HPDE6-E6E7 (cell line): ENCODE results near the gene KLK12.

ENCODE experiments used
- DNase-seq: peaks from one replicate; pipeline ENCODE4 v3.0.0; 2011; ENCODE audit warnings: missing footprints; ENCODE audit errors: extremely low spot score

KLK12 gene

DNA sequence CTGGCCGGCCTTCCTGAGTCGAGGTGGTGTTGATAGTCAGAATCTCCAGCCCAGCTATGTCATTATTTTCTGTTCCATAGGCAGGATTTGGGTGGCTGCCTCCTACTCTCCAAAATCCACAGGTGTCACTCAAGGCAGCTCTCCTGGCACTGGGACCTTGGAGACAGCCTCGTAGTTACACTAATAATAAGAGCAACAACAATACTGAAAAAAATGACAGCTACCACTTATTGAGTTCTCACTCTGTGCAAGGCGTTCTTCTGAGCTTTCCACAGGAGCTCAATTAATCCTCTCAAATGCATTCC lies 12.2 kb upstream of the KLK12 start:
- no peak for DNase-seq

- no peak for DNase-seq
These were observed 9.5 kb upstream of the KLK12 start for GRCh38 chr19:51044327-51044726.

DNA sequence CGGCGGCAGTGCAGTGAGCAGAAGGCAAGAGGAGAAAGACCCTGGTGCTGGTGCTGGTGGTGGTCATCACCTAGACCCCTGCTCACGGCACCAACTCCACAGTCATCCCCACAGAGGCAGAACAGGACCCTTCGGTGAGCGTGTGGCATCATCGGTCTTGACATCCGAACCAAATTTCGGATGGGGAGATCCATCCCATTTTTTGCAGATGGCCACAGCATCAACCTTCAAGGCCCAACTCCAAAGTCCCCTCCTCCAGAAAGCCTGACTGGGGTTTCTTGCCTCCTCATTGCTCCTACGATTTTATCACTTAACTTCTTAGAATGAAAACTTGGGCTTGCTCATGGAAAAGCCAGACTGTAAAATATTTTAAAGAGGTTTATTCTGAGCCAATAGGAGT lies 8.7 kb upstream of the KLK12 start:
- no peak for DNase-seq

GRCh38 chr19:51040151-51040550 lies 5.3 kb upstream of the KLK12 start:
- no peak for DNase-seq

DNA sequence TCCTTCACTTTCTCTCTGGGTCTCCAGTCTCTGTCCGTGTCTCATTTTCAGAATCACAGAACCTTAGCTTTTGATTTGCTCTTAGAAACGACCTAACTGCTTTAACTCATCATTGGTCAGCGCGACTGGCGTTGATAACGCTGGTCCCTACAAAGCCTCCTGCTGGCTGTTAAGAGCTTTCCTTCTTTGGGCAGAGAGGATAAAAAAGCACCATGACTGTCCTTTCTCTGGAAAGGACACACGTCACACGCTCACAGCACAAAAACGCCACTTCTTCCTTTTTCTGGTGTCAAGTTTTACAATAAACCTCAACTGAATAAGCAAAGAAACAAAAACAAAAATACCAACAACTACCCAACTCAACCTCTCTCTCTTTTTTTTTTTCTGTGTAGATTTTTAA lies 1.7 kb upstream of the KLK12 start:
- no peak for DNase-seq

DNA sequence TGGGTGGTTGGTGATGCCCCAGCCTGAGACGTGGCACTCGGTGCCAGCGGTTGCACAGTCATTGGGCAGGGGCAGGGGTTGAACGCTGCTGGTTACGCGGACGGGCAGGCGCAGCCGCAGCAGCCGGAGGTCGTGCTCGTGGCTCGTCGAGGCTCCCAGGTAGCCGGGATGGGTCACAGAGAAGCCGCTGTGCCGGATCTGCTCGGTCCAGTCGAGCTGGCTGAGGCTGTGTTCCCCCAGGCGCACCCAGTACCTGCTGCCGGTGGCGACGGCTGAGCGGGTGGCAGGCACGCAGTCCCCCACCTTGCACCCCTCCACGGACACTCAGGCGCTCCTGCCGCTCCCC lies 2.9 kb downstream of the KLK12 start:
- no peak for DNase-seq

- DNase-seq, result no peak
These were observed 3.5 kb downstream of the KLK12 start for GRCh38 chr19:51031220-51031879.

DNA sequence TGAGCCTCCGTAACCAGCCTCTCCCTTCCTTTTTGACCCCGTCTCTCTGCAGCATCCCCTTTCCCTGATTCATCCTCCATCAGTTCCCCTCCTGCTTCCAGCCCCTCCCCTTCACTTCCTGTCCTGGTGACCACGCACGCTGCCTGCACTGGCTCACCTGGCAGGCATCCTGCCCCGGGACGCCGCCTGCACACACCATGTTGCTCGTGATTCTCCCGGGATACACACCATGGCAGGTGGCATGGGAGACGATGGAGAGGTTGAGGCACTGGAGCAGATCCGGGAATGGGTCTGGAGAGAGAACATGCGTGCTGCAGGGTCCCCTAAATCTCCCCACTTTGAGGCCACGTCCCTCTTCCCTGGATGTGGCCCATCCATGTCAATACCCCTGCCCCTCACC lies 4.2 kb downstream of the KLK12 start:
- no peak for DNase-seq

GRCh38 chr19:51029718-51030117 lies 5.1 kb downstream of the KLK12 start:
- DNase-seq, result no peak

DNA sequence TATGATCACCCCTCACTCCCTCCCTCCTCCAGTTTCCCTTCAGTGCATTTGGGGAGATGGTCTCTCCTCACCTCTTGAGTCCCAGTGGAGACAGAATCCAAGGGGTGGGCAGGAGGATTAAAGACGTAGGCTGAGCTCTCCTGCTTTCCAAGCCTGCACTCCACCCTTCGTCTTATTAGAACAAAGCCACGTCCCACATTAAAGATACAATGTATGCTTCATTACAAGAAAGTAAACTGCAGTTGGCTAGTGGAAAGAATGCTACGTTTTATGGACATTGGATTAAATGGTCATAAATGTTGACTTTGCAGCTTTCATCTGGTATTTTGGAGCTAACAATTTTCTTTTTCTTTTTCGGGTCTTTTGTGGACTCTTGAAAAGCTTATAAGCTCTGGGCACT lies 6.9 kb downstream of the KLK12 start:
- DNase-seq, result no peak

DNA sequence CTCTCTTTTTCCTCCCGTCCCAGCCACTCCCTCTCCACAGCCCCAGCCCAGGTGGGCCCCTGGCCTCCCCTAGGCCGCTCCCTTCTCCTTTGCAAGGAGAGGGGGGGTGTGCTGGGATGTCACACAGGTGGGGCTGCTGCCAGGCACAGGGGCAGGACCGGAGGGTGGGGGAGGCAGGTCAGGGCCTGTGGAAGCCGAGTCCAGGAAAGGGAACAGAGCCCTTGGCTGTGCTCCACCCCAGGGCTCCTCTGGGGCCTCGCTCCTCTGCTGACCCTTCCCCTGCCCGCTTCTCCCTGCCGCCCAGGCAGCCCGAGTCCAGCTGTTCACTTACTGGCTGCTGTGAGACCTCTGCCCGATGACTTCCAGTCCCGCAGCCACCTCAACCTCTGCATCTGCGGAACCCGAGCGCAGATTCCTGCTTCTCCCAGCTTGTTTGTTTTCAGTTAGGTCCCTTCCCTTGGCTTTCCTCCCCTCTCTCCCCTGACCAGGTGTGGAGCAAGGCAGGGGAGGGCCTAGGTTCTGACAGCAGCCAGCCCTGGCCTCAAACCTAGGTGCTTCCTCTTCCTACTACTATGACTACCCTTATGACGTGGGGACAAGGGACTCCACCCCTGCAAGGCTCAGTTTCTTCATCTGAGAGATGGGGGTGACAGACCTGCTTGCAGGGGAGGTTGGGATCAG lies 7.5 kb downstream of the KLK12 start:
- no peak for DNase-seq

DNA sequence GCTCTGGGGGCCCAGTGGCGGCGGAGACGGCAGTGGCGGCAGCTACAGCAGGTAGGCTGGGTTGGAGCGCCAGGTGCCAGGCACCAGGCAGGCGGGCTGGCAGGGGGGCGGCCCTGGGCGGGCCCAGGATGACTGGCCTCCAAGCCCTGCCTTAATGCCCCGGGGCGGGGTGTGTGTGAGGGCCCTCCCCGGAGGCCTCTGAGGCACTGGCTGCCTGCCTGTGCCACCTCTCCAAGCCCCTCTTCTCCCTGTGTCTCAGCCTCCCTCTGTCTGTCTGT lies 8.3 kb downstream of the KLK12 start, which contains the start of gene KLK11:
TSS of gene KLK11 (minus strand) at position 63 of the 278 bp plus-strand sequence. CDS start 985 bp downstream, outside the sequence.
- DNase-seq, result no peak

- no peak for DNase-seq
These were observed 8.8 kb downstream of the KLK12 start for GRCh38 chr19:51025809-51026553.

DNA sequence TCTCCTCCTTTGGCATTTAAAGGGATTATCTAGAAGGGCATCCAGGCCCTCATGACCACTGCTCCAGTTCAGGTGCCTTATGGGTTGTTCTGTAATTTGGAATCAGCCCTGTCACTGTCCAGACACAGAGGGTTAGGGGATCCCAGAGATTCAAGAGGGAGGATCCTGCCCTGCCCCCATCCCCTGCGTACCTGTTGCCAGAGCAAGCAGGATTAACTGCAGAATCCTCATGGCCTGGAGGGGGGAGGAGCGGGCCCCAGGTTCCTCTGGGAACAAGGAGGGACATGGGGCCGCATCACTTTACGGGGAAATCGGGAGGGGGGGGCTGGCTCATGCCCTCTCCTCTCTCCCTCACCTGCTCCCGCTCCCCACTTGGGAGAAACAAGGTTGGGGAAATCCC lies 9.4 kb downstream of the KLK12 start:
- no peak for DNase-seq

GRCh38 chr19:51024924-51025323 lies 9.9 kb downstream of the KLK12 start:
- DNase-seq, result no peak

DNA sequence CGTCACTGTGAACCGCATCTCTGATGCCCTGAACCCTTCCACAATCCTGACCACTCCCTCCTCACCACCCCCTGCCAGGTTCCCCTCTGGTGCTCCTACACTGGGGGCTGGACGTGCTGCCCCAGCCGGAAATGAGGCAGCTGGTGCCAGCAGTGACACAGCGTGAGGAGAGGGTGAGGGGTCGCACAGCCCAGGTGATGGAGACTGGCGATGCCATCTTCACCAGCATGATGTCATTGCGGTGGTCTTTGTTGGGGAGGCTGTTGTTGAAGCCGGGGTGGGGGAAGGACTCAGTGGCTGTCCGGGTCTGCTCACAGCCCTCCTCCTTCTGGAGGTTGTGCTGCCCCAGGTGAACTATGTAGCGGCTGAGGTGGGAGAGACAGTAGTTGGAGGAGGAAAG lies 10.9 kb downstream of the KLK12 start:
- DNase-seq, result no peak

GRCh38 chr19:51022526-51022925 lies 12.3 kb downstream of the KLK12 start:
- DNase-seq, result no peak

- no peak for DNase-seq
These were observed 13.7 kb downstream of the KLK12 start for GRCh38 chr19:51020988-51021651.

- DNase-seq, result no peak
These were observed 15.3 kb downstream of the KLK12 start, which contains the start of gene KLK10 for GRCh38 chr19:51019544-51019925. Gene KLK10, minus strand, starts transcription at chr19:51019709. Its CDS starts 579 bp downstream, at chr19:51019130.

GRCh38 chr19:51018745-51019543 lies 15.9 kb downstream of the KLK12 start:
- no peak for DNase-seq

DNA sequence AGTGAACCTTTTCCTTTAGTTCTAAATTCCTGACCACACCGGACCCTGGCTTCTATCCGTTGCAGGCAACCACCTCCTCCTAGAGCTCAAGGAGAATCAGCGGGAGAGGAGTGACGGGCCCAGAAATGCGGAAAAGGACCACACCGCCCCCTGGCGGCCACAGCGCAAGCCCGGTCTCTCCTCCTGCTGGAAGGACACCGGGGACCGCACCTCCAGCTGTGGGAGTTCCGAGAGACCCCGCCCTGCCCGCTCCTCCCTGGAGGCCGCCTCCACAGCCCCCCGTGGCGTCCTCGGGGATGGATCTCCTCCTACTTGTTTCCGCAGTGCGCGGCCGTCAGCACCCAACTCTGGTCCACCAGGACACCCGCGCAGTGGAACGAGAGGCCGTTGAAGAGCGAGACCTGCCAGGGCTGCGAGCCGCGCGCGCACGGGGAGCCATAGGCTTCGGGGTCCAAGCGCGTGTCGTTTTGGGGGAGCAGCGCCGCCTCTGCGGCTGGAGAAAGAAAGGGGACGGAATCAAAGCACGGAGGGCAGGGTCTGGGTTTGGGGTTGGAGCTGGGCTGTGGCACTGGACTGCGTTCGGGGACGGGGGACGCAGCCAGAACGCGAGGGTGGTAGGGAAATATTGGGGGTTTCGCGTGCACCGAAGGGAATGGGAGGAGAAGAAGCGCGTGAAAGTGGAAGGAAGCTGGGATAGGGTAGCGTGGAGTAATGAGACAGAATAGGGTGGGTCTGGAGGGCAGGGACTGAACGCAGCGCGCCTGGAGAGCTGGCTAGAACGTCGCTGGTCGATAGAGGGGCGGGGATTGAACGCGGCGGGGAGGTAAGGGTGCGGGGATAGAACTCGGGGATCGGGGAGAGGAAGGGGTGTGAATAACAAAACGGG lies 17.8 kb downstream of the KLK12 start:
- peak; percentile 76 for DNase-seq
